Activated T-cell treated with anti-CD3 and anti-CD28 coated beads, Interleukin-2, amount 50 U/mL, for 4 hours (primary cell): ENCODE data around the gene SBF1. TPM values are rescaled to one million over a fixed set of nuclear protein-coding genes. Genes with fewer than 3 reads are reported as not detected.
A peak's percentile ranks its signal among the peaks of the same experiment; 100 is the strongest.

ENCODE experiments used
- ATAC-seq, 2 donors: fragments of 200-7000 bp; cut with Tn5 transposase; one replicate each; pipeline ENCODE4 v1.10.0; 2021
- DNase-seq: peaks from one replicate; pipeline ENCODE4 v3.0.0-alpha.2; 2020
- H3K27me3 Mint-ChIP-seq: one replicate; pipeline ENCODE4 v1.8.0; 2021; ENCODE audit warnings: low read depth, mixed read lengths
- H3K36me3 Mint-ChIP-seq: one replicate; pipeline ENCODE4 v1.8.0; 2022; ENCODE audit warnings: mixed read lengths; ENCODE audit not compliant: insufficient read depth
- H3K4me1 Mint-ChIP-seq: one replicate; pipeline ENCODE4 v1.8.0; 2021; ENCODE audit warnings: low read depth, mixed read lengths
- H3K4me3 Mint-ChIP-seq: one replicate; pipeline ENCODE4 v1.8.0; 2021; ENCODE audit warnings: mild to moderate bottlenecking, moderate library complexity, mixed read lengths
- H3K9me3 Mint-ChIP-seq: one replicate; pipeline ENCODE4 v1.8.0; 2021; ENCODE audit warnings: mixed read lengths
- total RNA-seq, 3 donors: library from RNA; stranded (reverse); gene quantifications; one replicate each; pipeline ENCODE4 v1.2.1, GENCODE V29; 2021

SBF1 gene
- total RNA-seq, 3 donors from 2014 or later, result 128 to 130 (median 129) TPM

DNA sequence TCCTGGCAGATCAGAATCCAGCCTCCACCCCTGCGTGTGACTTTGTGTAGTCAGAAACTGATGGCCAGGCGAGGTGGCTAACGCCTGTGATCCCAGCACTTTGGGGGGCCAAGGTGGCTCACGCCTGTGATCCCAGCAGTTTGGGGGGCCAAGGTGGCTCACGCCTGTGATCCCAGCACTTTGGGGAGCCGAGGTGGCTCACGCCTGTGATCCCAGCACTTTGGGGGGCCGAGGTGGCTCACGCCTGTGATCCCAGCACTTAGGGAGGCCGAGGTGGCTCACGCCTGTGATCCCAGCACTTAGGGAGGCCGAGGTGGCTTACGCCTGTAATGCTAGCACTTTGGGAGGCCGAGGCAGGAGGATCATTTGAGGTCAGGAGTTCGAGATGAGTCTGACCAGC is 38.3 kb upstream of the SBF1 start:
- peaks cover 15% of the 10 kb centered on the region for H3K4me1 Mint-ChIP-seq
- ATAC-seq (no peak), DNase-seq (no peak)
- H3K36me3 Mint-ChIP-seq, result peaks cover 14% of the 10 kb centered on the region
- no peak overlapping the region for H3K4me3 Mint-ChIP-seq
- H3K9me3 Mint-ChIP-seq, result no peaks in the 10 kb centered on the region
- no peaks in the 10 kb centered on the region for H3K27me3 Mint-ChIP-seq

DNA sequence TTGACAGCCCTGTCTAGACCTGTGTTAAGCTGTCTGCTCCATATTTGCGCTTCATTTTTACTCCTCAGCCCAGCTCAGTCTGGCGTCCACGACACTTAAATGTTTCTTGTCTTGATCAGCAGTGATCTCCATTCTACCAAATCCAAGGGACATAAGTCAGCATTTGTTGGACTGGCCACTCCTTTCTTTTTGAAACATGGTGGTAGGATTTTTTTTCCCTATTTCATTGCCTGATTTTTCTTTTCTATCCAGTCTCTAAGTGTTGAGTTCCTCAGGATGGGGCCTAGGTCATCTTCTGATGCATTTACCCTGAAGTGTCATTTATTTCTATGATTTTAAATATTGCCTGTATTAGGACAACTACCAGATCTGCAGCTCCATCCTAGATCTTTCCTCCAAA is 34.1 kb upstream of the SBF1 start:
- no peaks in the 10 kb centered on the region for H3K9me3 Mint-ChIP-seq
- H3K27me3 Mint-ChIP-seq, result no peaks in the 10 kb centered on the region
- H3K36me3 Mint-ChIP-seq, result peaks cover 3% of the 10 kb centered on the region
- H3K4me1 Mint-ChIP-seq, result peaks cover 15% of the 10 kb centered on the region
- ATAC-seq, result no peak
- no peak for DNase-seq
- peak overlapping the region; percentile 88 for H3K4me3 Mint-ChIP-seq

DNA sequence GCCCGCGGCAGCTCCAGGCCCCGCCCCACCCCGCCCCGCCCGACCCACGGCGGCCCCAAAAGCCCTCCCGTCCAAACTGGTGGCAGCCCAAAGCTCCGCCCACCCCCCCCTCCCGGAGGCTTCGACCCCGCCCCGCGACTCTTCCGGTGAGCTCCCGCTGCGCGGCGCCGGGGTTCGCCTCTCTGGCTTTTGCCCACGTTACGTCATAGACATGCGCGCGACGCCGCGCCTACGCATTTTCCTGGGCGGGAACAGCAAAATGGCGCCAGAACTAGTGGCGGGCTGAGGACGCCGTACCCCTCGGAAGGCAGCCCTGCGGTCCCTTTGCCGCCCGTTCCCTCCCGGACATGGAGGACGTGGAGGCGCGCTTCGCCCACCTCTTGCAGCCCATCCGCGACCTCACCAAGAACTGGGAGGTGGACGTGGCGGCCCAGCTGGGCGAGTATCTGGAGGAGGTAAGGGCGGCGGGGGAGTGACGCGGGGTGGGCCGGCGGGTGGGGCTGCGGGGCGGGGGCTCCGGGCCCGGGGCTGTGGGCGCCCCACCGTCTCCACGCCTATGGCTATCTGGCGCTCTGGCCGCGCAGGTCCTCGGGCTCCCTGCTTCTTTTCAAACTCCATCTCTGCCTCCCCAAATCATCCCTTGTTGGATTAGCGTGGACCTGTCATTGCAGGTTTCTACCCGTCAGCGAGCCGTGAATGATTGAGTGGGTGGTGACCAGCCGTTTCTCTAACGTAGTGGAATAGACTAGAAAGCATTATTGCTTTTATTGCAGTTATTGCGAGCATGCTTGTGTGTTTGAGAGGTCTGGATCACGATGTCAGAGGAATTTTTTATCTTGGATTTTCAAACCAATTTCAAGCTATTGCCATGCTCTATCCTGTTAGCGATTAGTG is 33.4 kb upstream of the SBF1 start, which contains the start of gene NCAPH2:
Gene NCAPH2 (plus strand): TSS at position 234 of the 894 bp plus-strand sequence. CDS start 114 bp downstream, at position 348.
- H3K4me1 Mint-ChIP-seq, result peaks cover 15% of the 10 kb centered on the region
- no peaks in the 10 kb centered on the region for H3K9me3 Mint-ChIP-seq
- H3K36me3 Mint-ChIP-seq, result peaks cover 3% of the 10 kb centered on the region
- H3K27me3 Mint-ChIP-seq, result no peaks in the 10 kb centered on the region
- H3K4me3 Mint-ChIP-seq, result peak within 1 kb of the TSS; percentile 96
- ATAC-seq (peak; percentile 79 to 82), DNase-seq (peak; percentile 98)

DNA sequence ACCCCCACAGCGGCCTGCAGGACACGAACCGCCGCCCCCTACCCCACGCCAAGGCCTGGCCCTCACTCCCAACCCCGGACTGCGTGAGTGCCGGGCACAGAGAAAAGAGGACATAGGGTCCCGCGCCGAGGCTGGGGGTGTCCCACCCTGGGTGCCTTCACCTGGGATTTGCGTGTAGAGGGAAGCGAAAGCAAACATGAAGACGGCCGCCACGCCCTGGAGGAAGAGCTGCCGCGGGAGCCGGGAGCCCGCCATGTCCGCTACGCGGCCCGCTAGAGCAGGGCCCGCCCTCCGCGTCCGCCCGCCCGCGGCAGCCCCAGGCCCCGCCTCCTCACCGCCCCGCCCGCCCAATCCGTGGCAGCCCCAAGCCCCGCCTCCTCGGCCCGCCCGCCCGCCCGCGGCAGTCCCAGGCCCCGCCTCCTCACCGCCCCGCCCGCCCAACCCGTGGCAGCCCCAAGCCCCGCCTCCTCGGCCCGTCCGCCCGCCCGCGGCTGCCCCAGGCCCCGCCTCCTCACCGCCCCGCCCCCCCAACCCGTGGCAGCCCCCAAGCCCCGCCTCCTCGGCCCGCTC is 32.7 kb upstream of the SBF1 start, which contains the start of gene LMF2:
Gene LMF2 (minus strand): TSS at position 282 of the 570 bp plus-strand sequence. CDS start 27 bp downstream, at position 255.
- ATAC-seq (peak; percentile 81 to 84), DNase-seq (peak; percentile 94)
- Mint-ChIP-seq H3K4me3 (peak within 1 kb of the TSS; percentile 96), H3K27me3 (no peaks in the 10 kb centered on the region), H3K36me3 (peaks cover 3% of the 10 kb centered on the region), H3K9me3 (no peaks in the 10 kb centered on the region), H3K4me1 (peaks cover 15% of the 10 kb centered on the region)

- Mint-ChIP-seq H3K4me3 (peak overlapping the region; percentile 96), H3K36me3 (no peaks in the 10 kb centered on the region), H3K27me3 (no peaks in the 10 kb centered on the region), H3K9me3 (no peaks in the 10 kb centered on the region), H3K4me1 (peaks cover 15% of the 10 kb centered on the region)
- DNase-seq (no peak), ATAC-seq (no peak)
Measured at GRCh38 chr22:50506611-50507420, 32.0 kb upstream of the SBF1 start.

GRCh38 chr22:50505776-50506610 is 31.2 kb upstream of the SBF1 start:
- no peaks in the 10 kb centered on the region for H3K27me3 Mint-ChIP-seq
- H3K4me3 Mint-ChIP-seq, result peak overlapping the region; percentile 96
- ATAC-seq (no peak), DNase-seq (no peak)
- H3K36me3 Mint-ChIP-seq, result no peaks in the 10 kb centered on the region
- H3K4me1 Mint-ChIP-seq, result peaks cover 15% of the 10 kb centered on the region
- no peaks in the 10 kb centered on the region for H3K9me3 Mint-ChIP-seq

GRCh38 chr22:50505276-50505775 is 30.5 kb upstream of the SBF1 start:
- ATAC-seq (no peak), DNase-seq (no peak)
- Mint-ChIP-seq H3K27me3 (no peaks in the 10 kb centered on the region), H3K36me3 (no peaks in the 10 kb centered on the region), H3K4me3 (peak overlapping the region; percentile 11), H3K4me1 (peaks cover 15% of the 10 kb centered on the region), H3K9me3 (no peaks in the 10 kb centered on the region)

DNA sequence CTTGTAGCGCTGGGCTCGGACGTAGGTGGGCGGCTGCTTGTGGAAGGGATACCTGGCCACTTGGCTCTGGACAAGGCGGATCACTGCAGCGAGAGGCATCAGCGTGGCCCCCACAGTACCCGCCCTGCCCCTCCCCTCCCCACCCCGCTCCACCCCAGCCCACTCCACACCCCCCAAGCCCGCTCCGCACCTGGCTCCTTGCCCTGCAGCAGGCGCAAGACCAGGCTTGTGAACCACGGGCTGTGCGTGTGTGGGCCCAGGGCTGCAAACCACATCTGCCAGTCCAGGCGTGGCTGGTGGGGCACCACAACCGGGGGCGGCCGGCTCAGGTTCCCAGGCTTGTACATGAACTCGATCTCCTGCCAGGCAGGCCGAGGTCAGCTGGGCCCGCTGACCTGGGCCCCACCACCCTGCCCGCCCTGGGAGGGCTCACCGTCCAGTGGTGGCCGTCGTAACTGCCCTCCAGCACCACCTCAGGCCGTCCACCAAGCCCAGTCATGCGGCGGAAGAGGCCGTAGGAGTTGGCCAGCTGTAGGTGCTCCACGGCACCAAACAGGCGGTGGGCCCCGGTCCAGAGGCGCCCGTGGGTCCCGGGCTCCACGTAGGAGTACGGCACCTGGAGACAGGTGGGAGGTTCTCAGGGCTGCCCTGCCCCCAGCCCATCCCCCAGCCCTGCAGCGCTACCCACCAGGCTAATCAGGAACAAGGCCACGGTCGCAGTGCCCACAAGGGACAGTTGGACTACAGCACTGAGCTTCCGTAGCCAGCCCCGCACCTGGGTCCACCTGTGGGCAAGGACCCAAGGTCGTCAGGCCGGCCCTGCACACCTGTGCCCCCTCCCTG is 29.8 kb upstream of the SBF1 start:
- DNase-seq, result no peak
- H3K4me3 Mint-ChIP-seq, result no peak overlapping the region
- H3K27me3 Mint-ChIP-seq, result no peaks in the 10 kb centered on the region
- peaks cover 13% of the 10 kb centered on the region for H3K4me1 Mint-ChIP-seq
- H3K36me3 Mint-ChIP-seq, result no peaks in the 10 kb centered on the region
- ATAC-seq, result no peak
- H3K9me3 Mint-ChIP-seq, result no peaks in the 10 kb centered on the region

GRCh38 chr22:50503475-50504145 is 28.8 kb upstream of the SBF1 start:
- H3K36me3 Mint-ChIP-seq, result no peaks in the 10 kb centered on the region
- no peak for ATAC-seq
- DNase-seq, result no peak
- H3K9me3 Mint-ChIP-seq, result no peaks in the 10 kb centered on the region
- no peaks in the 10 kb centered on the region for H3K27me3 Mint-ChIP-seq
- H3K4me1 Mint-ChIP-seq, result peaks cover 5% of the 10 kb centered on the region
- H3K4me3 Mint-ChIP-seq, result no peak overlapping the region

DNA sequence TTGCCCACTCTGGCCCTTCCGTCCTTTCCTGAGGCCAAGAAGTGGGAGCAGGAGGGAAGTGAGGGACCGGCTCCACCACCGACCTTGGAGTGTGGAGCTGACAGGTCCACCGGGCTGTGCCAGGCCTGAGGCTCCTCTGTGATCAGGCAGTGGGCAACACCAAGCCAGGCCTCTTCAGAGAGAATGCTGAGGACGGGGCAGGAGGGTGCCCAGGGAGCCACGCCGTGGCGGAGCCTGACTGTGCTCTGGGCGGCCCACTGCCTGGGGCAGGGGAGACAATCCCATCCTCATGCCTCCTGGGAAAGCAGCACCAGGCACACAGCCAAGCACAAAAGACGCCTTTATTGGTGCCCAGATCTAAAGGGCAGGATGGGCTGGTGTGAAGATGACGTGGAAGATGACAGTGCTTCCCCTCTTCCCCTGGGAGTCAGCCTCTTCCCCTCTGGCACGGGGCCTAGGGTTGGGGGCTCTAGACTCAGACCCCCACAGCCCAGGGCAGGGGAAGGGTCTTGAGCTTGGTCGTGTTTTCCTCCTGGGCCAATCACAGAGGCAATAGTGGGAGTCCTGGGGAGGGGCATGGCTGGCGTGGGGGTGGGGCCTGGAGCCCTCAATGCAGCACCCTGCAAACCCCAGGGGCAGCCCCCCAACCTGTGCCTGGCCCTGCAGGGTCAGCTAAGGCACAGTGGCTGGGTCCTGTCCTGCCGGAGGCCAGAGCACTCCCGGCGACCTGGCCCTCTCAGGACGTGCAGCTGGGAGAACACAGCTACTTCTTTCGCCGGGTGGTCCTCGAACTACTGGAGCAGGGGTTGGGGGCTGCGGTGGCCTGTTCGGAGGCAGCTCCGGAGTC is 28.0 kb upstream of the SBF1 start:
- no peaks in the 10 kb centered on the region for H3K27me3 Mint-ChIP-seq
- H3K4me3 Mint-ChIP-seq, result no peak overlapping the region
- ATAC-seq, result no peak
- no peaks in the 10 kb centered on the region for H3K36me3 Mint-ChIP-seq
- no peaks in the 10 kb centered on the region for H3K9me3 Mint-ChIP-seq
- peaks cover 8% of the 10 kb centered on the region for H3K4me1 Mint-ChIP-seq
- DNase-seq, result no peak

DNA sequence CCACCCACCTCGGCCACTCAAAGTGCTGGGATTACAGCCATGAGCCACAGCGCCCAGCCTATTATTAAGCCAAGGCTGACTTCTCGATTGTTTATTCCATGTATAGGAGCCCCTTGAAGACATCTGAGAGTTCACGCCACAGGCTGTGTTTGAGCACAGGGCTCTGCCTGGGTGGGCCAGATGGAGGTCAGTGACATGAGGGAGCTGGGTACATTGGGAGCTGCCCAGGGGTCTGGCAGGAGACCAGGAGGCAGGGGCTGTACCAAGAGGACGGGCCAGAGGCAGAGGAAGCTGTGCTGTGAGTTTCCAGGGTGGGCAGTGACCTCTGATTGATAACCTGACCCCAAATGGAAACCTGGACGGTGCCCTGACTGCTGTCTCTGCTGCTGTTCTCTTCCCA is 27.3 kb upstream of the SBF1 start:
- peaks cover 5% of the 10 kb centered on the region for H3K4me1 Mint-ChIP-seq
- H3K27me3 Mint-ChIP-seq, result no peaks in the 10 kb centered on the region
- ATAC-seq (no peak), DNase-seq (no peak)
- no peak overlapping the region for H3K4me3 Mint-ChIP-seq
- no peaks in the 10 kb centered on the region for H3K9me3 Mint-ChIP-seq
- no peaks in the 10 kb centered on the region for H3K36me3 Mint-ChIP-seq

DNA sequence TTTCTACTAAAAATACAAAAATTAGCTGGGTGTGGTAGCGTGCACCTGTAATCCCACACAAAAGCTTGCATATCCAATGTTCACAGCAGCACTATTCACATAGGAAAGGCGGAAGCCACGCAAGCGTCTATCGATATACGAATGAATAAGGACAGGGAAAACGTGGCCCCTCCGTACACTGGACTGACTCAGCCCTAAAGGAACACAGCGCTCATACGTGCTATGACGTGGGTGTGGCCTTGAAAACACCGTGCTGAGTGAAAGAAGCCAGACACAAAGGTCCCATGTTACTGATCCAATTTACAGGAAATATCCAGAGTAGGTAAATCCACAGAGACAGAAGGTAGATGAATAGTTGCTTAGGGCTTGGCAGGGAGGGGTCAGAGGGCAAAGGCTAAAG is 25.6 kb upstream of the SBF1 start:
- Mint-ChIP-seq H3K4me1 (peaks cover 5% of the 10 kb centered on the region), H3K4me3 (no peak overlapping the region), H3K9me3 (no peaks in the 10 kb centered on the region), H3K27me3 (no peaks in the 10 kb centered on the region), H3K36me3 (no peaks in the 10 kb centered on the region)
- ATAC-seq (no peak), DNase-seq (no peak)
